GM18519 (cell line): ENCODE results near the gene GRM2.
"Not testable (repeated sequence)": the region's sequence is repeated elsewhere in the genome, so short reads cannot be mapped to it uniquely, and the experiment has no call there.

Source experiments
- ATAC-seq: cut with Tn5 transposase; IDR thresholded peaks from one replicate; pipeline ENCODE4 v1.9.1; 2021; ENCODE audit warnings: mild to moderate bottlenecking, moderate library complexity; ENCODE audit not compliant: unreplicated experiment, low FRiP score

GRM2 gene

GRCh38 chr3:51719410-51720025, 12.7 kb downstream of the GRM2 start:
- ATAC-seq: no peak

DNA sequence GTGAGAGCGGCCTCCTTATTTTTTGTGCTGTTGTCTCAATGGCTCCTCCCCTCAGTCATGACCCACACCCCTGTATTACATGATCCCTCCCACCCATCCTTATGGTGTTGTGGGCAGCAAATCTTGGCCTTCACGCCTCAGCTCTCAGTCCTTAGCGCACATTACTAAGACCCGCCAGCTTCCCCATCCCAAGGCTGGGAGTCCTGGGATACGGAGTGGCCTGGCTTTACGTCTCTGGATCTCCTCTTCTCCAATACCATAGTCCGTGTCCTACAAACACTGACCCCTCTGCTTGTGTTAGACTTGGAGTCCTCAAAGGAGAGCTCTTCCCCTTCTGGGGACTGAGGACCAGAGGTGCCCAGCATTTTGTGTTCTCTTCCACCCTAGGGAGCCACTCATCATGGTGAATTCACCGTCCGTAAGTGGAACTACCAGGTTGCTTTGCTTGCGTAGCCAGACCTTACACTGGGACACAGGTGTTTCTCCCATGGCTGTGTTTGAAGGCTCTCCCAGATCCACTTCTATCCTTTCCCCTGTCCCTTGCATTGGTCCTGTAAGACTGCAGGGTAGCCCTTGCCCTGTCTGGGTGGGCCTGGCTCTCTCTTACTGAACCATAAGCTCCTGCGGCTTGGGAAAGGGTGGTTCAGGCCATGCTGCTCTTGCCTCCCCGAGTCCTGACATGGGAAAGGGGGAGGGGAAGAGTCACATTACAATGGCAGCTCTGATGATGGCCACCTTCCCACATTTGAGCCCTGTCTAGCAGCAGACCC, 13.6 kb downstream of the GRM2 start:
- ATAC-seq: no peak

- ATAC-seq: no peak
Observed at GRCh38 chr3:51721062-51721745, 14.3 kb downstream of the GRM2 start.

DNA sequence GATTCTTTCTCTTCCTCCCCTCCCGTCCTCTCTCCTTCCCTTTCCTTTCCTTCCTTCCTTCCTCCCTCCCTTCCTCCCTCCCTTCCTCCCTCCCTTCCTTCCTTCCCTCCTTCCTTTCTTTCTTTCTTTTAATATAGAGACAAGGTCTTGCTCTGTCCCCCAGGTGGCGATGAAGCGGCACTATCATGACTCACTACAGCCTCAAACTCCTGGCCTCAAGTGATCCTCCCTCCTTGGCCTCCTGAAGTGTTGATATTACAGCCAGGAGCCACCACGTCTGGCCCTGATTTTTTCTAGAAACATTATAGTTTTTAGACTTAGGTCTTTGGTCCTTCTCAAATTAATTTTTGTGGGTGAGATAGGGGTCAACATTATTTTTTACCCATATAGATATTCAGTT, 15.5 kb downstream of the GRM2 start:
- no peak for ATAC-seq

DNA sequence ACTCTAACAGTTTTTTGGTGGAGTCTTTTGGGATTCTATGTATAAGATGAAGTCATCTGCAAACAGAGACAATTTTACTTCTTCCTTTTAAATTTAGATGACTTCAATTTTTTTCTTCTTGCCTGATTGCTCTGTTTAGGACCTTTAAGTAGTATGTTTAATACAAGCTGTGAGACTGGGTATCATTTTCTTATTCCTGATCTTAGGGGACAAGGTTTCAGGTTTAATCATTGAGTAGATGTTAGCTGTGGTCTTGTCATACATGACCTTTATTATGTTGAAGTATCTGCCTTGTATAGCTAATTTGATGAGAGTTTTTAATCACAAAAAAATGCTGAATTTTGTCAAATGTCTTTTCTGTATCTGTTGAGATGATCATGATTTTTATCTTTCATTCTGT, 20.6 kb downstream of the GRM2 start:
- ATAC-seq: no peak

- ATAC-seq: no peak
Observed at GRCh38 chr3:51729042-51729633, 22.3 kb downstream of the GRM2 start.

DNA sequence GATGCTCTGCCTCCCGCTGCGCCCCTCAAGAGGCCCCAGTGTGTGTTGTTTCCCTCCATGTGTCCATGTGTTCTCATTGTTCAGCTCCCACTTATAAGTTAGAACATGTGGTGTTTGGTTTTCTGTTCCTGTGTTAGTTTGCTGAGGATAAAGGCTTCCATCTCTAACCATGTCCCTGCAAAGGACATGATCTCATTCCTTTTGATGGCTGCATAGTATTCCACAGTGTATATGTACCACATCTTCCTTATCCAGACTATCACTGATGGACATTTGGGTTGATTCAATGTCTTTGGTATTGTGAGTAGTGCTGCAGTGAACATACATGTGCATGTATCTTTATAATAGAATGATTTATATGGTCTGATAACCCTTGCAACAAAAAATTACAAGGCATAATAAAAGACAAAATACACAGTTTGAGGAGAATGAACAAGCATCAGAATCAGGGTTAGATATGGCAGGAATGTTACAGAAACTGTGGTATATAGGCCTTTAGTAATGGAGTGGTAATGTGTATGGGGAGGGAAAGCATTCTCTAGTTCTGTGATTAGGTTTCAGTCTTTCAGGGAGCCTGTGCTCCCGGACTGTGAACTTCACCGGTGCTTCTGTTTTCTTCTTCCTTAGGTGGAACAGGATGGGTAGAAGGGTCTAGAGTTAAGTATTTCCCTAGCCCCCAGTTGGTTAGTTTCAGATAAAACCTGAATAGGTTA, 27.1 kb downstream of the GRM2 start:
- no peak for ATAC-seq

DNA sequence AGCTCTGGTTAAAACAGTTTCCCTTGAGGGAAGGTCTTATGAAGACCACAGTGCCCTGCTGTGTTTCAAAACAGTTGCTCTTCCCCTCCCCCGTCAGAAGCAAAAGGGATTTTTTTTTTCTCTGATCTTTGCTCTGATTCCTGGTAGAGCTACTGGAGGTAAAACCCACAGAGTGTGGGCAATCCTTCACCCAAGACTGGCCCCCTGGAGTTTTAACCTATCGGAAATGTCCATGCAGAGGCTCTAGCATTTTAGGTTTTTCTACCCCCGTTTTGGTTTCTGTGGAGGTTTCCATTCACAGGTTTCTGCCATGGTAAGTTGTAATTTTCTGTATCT, 27.7 kb downstream of the GRM2 start:
- ATAC-seq: no peak

DNA sequence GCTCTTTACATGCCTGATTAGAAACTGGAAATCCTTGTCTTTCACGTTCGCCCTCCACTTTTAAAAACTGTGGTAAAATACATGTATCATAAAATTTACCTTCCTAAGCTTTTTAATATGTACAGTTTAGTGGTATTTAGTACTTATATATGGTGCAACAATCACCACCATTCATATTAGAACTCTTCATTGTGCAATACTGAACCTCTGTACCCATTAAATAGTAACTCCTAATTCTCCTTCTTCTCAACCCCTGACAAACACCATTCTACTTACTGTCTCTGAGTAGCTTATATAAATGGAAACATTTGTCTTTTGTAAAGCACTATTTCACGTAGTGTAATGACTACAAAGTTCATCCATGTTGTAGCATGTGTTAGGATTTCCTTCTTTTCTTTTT, 28.2 kb downstream of the GRM2 start:
- ATAC-seq: no peak

- ATAC-seq: no peak
Observed at GRCh38 chr3:51735950-51736349, 29.1 kb downstream of the GRM2 start.

DNA sequence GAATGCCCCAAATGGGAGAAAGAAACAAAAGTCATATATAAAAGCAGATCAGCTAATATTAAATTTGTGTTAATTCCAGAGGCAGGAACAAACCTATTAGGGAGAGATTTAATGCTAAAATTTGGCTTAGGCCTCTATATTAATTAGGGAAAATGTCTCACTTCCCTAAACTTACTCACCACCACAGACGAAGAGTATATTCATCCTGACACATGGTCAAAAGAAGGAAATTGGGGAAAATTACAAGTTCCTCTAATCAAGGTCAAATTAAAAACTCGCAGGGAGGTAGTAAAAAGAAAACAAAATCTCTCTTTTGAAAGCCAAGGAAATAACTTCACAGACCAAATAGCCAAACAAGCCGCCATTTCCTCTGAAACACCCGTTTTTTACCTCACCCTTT, 32.2 kb downstream of the GRM2 start:
- ATAC-seq: no peak

- ATAC-seq: not testable (repeated sequence)
Observed at GRCh38 chr3:51742320-51742719, 35.5 kb downstream of the GRM2 start.

DNA sequence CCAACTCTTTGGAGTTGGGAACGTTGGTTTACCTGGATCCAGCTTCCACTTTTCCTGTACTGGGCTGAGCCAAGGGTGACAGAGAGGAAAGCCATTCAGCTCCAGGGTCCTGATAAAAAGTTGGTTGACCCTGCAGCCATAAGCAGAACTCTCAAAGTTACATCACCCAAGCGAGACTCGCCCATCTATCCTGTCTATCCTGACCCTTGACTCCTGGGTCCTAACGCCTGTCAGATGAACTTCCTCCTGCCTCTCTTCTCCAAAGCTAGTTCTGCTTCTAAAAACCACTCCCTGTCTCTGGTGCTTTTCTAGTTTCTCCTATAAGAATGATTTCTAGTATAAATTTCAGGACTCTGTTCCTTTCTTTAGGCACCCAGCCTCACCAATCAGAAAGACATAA, 36.1 kb downstream of the GRM2 start:
- ATAC-seq: not testable (repeated sequence)

DNA sequence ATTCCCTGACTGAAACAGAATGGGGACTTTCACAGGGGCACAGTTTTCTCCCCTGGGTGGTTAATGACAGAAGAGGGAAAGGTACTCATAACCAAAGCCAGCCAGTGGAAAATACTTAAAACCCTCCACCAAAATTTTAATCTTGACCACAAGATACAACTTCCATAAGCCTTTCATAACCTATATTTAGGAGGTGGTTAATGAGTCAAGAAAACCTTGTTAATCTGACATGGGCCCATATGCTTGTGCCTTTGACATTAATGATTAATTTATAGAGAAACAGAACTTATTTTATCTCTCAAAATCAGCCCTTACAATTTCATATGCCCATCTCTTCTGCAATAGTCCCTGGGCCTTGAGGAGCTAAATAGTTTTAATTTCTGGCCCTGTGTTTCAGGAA, 41.0 kb downstream of the GRM2 start:
- no peak for ATAC-seq

- ATAC-seq: no peak
Observed at GRCh38 chr3:51748327-51748726, 41.5 kb downstream of the GRM2 start.

- ATAC-seq: no peak
Observed at GRCh38 chr3:51750878-51751277, 44.0 kb downstream of the GRM2 start.

- ATAC-seq: no peak
Observed at GRCh38 chr3:51751287-51751686, 44.4 kb downstream of the GRM2 start.

DNA sequence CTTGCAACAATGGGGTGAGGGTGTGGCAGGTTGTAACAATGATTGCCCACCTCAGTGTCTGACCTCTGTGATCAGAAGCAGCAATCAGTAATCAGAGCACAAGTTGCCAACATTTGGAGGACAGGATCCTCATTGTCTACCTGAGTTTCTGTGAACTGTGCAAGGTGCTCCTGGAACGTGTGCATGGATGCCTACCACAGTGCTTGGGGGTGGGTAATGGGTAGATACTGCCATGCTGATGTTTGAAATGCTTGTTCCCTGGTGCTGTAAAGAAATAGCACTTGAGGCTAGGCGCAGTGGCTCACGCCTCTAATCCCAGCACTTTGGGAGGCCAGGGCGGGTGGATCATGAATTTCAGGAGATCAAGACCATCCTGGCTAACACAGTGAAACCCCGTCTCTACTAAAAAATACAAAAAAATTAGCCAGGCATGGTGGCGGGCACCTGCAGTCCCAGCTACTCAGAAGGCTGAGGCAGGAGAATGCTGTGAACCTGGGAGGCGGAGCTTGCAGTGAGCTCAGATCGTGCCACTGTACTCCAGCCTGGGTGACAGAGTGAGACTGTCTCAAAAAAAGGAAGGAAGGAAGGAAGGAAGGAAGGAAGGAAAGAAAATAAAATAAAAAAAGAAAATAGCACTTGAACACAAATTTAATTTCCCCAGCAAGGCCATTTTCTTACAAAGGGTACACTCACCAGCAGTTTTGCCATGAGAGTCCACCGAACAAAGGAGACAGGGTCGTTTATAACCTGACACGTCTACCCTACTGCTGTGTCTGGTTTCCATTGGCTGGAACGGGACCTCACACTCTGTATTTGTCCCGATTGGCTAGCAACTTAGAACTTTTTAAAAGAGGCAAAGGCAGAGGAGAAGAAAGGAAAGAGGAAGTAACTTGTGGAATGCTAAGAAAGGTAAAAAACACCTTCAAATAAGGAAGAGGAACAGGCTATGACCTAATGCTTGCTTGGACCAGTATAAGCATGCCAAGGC, 47.2 kb downstream of the GRM2 start:
- ATAC-seq: not testable (repeated sequence)

DNA sequence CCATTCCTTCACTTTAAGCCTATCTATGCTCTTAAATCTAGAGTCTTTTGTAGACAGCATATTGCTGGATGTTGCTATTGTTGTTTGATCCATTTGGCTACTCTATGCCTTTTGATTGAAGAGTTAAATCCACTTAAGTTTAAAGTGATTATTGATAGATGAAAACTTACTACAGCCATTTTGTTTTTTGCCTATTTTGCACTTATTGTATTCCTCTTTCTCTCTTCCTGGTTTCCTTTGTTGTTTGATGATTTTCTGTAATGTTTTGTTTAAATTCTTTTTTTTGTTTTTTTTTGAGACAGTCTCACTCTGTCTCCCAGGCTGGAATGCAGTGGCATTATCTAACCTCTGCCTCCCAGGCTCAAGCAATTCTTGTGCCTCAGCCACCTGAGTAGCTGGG, 52.3 kb downstream of the GRM2 start:
- ATAC-seq: no peak
